ENCODE measurements around the gene OTOA. TPM values are rescaled to one million over a fixed set of nuclear protein-coding genes. Genes with fewer than 3 reads are reported as not detected.
A peak's percentile ranks its signal among the peaks of the same experiment; 100 is the strongest.
"Not testable (repeated sequence)": the region's sequence is repeated elsewhere in the genome, so short reads cannot be mapped to it uniquely, and the experiment has no call there.

OTOA gene
- total and polyA plus RNA-seq, 12 donors = 0.06 to 0.21 (median 0.07) TPM; not detected in 6

- Histone ChIP-seq H3K36me3 (no peaks in the 10 kb centered on the region), H3K4me3 (no peak overlapping the region), H3K27ac (no peak overlapping the region), H3K27me3 (peaks cover 0 to 7% (median 0%) of the 10 kb centered on the region in 7 donors), H3K4me1 (peaks cover 0 to 7% (median 0%) of the 10 kb centered on the region in 9 donors), H3K9me3 (no peaks in the 10 kb centered on the region)
- intact Hi-C loops (cut with DNase I) = loop anchor here in 9 of 10 donors (1.0 to 10.0 kb wide), 8 partner anchors 51 to 126 kb away; partner anchors contain the start of gene IGSF6 (in 1 of the 9)
- peak; percentile 28 to 77 for DNase-seq
- peak in 2 of 8 donors; percentile 19 to 49 for ATAC-seq
- 6% methylated on average over 10 of the region's 10 CpGs for WGBS, 2 donors
- TF ChIP-seq CTCF (IDR thresholded peaks at IDR 0.05) = peak; percentile 67 to 89 (median 84)
Measured at GRCh38 chr16:21708533-21709115, 44.9 kb downstream of the OTOA start.

DNA sequence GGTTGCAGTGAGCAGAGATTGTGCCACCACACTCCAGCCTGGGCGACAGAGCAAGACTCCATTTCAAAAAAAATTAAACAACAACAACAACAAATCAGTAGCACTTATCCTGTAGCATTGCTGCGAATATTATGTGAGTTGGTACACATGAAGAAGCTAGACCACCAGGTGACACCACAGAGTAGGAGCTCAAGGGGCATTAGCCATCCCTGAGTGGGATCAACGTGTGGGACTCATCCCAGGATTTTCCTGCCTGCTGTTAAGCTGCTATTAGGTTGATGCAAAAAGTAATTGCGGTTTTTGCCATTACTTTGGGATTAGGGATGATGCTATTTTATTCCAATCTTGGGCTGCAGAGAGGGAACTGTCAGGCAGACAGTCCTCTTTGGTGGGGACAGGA, 47.2 kb downstream of the OTOA start:
- intact Hi-C loops (cut with DNase I) = no loop called here

GRCh38 chr16:21713549-21714368, 50.0 kb downstream of the OTOA start:
- Histone ChIP-seq H3K27ac (no peak overlapping the region), H3K4me1 (peaks cover 0 to under 1% (median 0%) of the 10 kb centered on the region in 9 donors), H3K4me3 (no peak overlapping the region), H3K27me3 (peaks cover 0 to 12% (median 0%) of the 10 kb centered on the region in 7 donors), H3K36me3 (no peaks in the 10 kb centered on the region), H3K9me3 (no peaks in the 10 kb centered on the region)
- ATAC-seq = no peak
- intact Hi-C loops (cut with DNase I) = no loop called here
- no peak for DNase-seq
- TF ChIP-seq CTCF (IDR thresholded peaks at IDR 0.05) = no peak
- 84 to 90% methylated on average over 5 of the region's 5 CpGs for WGBS, 2 donors

More for the DNA sequence above, 47.2 kb downstream of the OTOA start:
- no peaks in the 10 kb centered on the region for H3K9me3 ChIP-seq
- 75 to 77% methylated on average over 4 of the region's 4 CpGs for WGBS, 2 donors
- H3K4me1 ChIP-seq = peaks cover 0 to 7% (median 0%) of the 10 kb centered on the region in 9 donors
- TF ChIP-seq CTCF (IDR thresholded peaks at IDR 0.05) = no peak
- DNase-seq = no peak
- no peak for ATAC-seq
- no peak overlapping the region for H3K27ac ChIP-seq
- H3K27me3 ChIP-seq = peaks cover 0 to 7% (median 0%) of the 10 kb centered on the region in 7 donors
- no peaks in the 10 kb centered on the region for H3K36me3 ChIP-seq
- no peak overlapping the region for H3K4me3 ChIP-seq

- intact Hi-C loops (cut with DNase I); H3K9me3 ChIP-seq; H3K4me1 ChIP-seq; H3K27ac ChIP-seq; DNase-seq; ATAC-seq; H3K36me3 ChIP-seq; H3K4me3 ChIP-seq: not testable (repeated sequence)
- peaks cover 0 to 13% (median 0%) of the 10 kb centered on the region in 7 donors for H3K27me3 ChIP-seq
Measured at GRCh38 chr16:21714369-21714618, 50.5 kb downstream of the OTOA start.

- ATAC-seq = no peak
- intact Hi-C loops (cut with DNase I) = no loop called here
- H3K27me3 ChIP-seq = peaks cover 0 to 13% (median 0%) of the 10 kb centered on the region in 7 donors
- no peak for DNase-seq
- H3K4me1 ChIP-seq = no peaks in the 10 kb centered on the region
- TF ChIP-seq CTCF (IDR thresholded peaks at IDR 0.05) = no peak
- H3K36me3 ChIP-seq = no peaks in the 10 kb centered on the region
- no peaks in the 10 kb centered on the region for H3K9me3 ChIP-seq
- WGBS, 2 donors = 77 to 79% methylated on average over 10 of the region's 10 CpGs
- no peak overlapping the region for H3K4me3 ChIP-seq
- no peak overlapping the region for H3K27ac ChIP-seq
Measured at GRCh38 chr16:21717608-21718007, 53.8 kb downstream of the OTOA start.
